Esophagus squamous epithelium (tissue), 4 donors: Measurements from ENCODE around the gene PLA2G7.

Experiments
- CTCF ChIP-seq, 6 experiments: fragments of 450-650 bp in 4 of 6; fragments of 200-600 bp in 2 of 6; sonication (generic) in 2 of 6; IDR thresholded peaks; one replicate each; pipeline ENCODE4 v1.5.1; 2016 to 2019; ENCODE audit warnings: antibody characterized with exemption in 6 of 6, mild to moderate bottlenecking in 4 of 6, moderate library complexity in 4 of 6
- POLR2A ChIP-seq, 4 donors: fragments of 450-650 bp; IDR thresholded peaks; one replicate each; pipeline ENCODE4 v1.6.1; 2017; ENCODE audit warnings: antibody characterized with exemption in 4 of 4, mild to moderate bottlenecking in 4 of 4, moderate library complexity in 3 of 4

- no peak for TF ChIP-seq CTCF (IDR thresholded peaks at IDR 0.05)
- no peak for TF ChIP-seq POLR2A (IDR thresholded peaks at IDR 0.05)
Measured at GRCh38 chr6:46743425-46744158, 8.4 kb upstream of the PLA2G7 start.
